CD4-positive, alpha-beta T cell treated with Interleukin-10 for 1 hour (primary cell): ENCODE measurements around the gene EFR3B.
A peak's percentile ranks its signal among the peaks of the same experiment; 100 is the strongest.
"Not testable (repeated sequence)": the region's sequence is repeated elsewhere in the genome, so short reads cannot be mapped to it uniquely, and the experiment has no call there.

Source experiments
- DNase-seq: peaks from one replicate; pipeline ENCODE4 v3.0.0-alpha.2; 2020

The EFR3B gene, protein sequence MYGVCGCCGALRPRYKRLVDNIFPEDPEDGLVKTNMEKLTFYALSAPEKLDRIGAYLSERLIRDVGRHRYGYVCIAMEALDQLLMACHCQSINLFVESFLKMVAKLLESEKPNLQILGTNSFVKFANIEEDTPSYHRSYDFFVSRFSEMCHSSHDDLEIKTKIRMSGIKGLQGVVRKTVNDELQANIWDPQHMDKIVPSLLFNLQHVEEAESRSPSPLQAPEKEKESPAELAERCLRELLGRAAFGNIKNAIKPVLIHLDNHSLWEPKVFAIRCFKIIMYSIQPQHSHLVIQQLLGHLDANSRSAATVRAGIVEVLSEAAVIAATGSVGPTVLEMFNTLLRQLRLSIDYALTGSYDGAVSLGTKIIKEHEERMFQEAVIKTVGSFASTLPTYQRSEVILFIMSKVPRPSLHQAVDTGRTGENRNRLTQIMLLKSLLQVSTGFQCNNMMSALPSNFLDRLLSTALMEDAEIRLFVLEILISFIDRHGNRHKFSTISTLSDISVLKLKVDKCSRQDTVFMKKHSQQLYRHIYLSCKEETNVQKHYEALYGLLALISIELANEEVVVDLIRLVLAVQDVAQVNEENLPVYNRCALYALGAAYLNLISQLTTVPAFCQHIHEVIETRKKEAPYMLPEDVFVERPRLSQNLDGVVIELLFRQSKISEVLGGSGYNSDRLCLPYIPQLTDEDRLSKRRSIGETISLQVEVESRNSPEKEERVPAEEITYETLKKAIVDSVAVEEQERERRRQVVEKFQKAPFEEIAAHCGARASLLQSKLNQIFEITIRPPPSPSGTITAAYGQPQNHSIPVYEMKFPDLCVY

DNA sequence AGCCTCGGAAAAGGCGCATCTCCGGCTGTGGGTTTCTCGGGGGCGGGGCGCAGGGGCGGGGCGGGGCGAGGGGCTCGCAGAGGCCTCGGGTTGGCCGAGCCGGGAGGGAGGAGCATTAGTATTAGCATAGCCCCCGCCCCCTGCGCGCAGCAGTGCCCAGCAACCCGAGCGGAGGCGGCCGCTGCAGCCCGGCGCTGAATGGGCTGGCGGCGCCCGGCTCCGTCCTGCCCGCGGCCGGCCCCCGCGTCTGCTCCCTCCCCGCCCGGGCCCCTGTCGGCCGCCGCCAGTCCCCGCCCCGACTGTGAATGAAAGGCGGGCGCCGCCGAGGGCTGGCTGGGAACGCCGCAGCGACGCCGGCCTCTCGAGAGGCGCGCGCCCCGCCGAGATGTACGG is at the start of gene EFR3B:
EFR3B (plus strand) TSS at position 149 of the 393 bp plus-strand sequence; CDS start at position 386, 237 bp downstream.
- DNase-seq: peak; percentile 92

DNA sequence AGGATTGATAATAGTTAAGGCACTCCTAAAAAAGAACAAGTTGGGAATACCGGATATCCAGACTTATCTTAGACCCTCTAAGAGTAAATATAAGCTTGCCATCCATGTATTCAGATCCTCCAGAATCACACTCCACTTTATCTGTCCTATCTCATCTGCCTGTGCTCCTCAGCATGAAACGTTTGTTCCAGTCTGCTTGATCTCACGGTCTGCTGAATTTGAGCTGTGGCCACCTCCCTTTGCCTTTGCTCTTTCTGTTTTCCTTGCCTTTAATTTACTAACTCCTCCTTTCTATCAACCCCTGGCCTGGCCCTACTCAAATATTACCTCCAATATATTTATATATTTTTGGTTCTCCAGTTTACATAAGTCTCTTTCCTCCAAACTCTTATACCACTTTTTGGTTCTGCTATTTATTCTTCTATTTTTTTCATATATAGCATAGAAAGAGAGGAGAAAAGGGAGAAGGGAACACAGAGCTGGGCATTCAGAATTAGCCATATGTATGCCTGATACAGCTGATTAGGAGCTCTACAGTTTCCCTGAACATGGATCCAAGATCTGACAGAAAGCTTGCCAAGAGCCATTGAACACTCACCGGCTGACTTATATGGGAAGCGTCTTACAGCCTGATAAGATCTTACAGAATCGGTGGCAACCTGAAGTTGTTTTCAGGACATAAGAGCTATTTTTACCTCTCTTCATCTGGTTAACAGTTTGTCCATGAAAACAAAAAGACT is 48.3 kb upstream of the EFR3B start:
- no peak for DNase-seq

DNA sequence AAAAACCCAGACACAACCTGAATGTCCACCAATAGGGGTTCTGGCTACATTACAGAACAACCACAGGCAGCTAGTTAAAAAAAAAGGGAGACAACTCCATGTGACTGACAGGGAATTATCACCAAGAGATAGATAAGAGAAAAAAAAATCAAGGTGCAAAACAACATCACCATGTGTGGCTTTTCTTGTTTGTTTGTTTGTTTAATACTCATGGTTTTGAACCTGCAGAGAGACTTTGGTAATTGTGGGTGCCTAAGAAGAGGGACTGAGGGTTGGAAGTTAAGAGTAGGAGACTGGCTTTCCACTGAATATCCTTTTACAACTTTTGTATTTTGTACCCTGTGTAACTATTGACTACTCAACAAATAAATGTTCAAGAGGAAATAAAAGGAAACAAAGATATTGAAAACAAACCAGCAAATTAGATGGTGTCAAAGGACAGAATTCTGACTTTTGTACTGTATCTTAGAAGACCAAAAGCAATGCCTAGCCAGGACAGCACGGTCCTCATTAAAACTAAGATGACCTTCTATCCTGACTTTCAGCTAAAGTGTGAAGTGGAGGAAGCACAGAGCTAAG is 47.6 kb upstream of the EFR3B start:
- DNase-seq: no peak

DNA sequence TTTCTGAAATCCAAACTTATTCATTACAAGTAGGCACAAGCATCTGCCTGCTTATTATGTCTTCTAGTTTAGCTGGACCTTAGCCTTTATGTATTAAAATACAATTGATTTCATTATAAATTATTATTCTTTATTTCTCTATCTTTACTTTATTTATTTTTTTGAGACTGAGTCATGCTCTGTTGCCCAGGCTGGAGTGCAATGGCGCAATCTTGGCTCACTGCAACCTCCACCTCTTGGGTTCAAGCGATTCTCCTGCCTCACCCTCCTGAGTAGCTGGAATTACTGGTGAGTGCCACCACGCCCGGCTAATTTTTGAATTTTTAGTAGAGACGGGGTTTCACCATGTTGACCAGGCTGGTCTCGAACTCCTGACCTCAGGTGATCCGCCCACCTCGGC is 42.8 kb upstream of the EFR3B start:
- DNase-seq: not testable (repeated sequence)

DNA sequence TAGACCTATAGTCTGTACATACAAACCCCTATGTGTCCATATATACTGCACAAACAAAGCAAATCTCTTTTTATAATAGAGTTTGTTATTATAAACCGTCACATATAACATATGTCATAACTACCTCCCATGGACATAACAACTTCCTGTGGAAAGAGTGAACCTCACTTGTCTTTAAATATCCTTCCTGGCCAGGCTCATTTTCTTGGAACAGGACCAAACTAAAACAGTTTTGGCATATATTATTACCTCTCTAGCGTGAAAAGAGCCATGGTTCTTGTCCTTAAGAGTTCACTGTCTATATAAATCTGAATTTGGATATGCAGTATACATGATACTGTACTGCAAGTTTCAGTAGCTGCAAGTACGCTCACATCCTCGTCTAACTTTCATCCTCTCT is 41.8 kb upstream of the EFR3B start:
- DNase-seq: no peak

DNA sequence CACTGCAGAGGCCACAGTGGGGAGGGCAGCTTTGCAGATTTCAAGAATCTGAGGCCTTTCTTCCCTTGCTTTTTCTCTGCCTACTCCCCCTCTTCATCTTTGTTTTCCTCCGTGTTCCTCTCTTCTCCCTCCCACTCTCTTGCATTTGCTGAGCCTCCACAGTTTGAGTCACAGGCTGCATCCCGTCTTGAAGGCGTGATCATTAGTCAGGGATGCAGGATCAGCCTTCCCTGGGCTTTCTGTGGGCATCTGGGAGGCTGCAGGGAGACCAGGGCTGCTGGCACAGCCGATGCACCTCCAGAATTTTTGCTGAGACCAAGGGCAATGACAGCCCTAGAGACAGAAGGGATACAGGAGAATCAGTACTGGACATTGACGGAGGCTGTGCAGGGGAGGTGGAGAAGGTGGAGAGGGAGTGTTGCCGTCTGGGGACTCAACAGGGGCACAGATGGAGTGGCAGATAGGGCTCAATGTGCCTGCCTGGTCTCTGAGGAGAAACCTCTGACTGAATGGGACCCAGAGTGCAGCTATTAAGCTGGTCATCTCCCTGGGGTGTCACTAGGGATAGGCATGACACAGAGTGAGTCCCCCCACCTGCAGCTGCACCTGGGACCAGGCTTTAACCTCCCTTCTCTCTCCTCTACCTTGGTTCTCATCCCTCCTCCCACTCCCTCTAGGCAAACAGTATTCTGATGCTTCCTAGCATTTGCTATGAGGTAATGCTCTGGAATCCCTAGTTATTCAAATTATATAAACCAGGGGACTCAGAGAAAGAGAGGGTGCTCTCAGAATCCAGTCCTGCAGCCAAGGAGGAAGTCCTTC is 41.2 kb upstream of the EFR3B start:
- no peak for DNase-seq

DNA sequence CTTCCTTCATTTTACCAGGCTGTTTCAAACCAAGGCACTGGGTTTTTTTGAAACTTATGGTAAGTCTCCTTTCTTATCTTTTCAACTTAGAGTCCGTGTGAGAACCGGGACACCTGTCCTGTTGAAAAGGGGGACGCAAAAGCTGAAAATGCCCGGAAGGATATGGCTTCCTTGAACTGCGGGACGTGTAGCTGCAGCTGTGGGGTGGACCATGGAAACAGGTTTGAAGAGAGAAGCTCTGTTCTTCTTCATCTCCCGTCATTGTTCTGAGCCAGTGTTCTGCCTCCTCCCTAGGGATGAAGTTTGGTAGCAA is 40.6 kb upstream of the EFR3B start:
- DNase-seq: no peak

DNA sequence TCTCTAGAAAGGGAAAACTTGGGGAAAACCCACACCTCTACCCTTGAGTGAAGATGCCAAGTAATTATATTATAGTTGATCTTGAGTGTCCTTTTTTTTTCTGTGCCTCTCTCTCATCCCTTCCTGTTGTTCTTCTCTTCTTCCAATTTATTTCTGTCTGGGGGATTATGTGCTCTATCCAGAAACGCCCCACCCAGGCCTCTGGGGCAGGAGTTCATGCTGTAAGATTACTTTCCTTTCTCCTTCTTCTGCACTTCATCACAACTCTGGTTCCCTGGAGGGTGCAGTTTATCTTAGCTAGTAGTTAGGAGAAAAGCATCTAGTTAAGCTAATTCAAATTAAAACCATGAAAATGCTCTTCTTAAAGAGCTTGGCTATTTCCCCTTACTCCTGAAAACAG is 39.8 kb upstream of the EFR3B start:
- DNase-seq: no peak

DNA sequence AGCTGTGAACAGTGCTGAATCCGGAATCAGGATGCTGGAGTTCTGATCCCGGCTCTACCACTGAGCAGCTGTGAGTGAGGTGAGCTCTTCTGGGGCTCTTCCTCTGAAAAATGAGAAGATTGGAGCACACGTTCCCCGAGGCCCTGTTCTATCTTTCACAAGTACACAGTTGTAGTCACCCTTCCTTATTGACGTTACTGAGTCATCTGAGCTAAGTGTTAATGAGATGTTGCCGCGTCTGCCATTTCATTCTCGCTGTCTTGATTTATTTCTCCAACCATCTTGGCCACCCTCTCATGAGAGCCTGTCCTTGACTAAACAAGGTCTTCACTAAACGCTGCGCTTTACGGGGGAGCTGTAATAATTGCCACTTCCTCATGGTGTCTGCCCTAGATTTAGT is 31.9 kb upstream of the EFR3B start:
- no peak for DNase-seq

DNA sequence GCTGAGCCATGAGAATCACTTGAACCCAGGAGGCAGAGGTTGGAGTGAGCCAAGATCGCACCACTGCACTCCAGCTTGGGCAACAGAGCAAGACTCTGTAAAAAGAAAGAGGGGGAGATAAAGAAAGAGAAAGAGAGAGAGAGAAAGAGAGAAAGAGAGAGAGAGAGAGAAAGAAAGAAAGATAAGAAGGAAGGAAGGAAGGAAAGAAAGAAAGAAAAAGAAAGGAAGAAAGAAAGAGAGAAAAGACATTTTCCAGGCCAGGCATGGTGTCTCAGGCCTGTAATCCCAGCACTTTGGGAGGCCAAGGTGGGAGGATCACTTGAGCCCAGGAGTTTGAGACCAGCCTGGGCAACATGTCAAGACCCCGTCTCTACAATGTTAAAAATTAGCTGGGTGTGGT is 30.5 kb upstream of the EFR3B start:
- not testable (repeated sequence) for DNase-seq

DNA sequence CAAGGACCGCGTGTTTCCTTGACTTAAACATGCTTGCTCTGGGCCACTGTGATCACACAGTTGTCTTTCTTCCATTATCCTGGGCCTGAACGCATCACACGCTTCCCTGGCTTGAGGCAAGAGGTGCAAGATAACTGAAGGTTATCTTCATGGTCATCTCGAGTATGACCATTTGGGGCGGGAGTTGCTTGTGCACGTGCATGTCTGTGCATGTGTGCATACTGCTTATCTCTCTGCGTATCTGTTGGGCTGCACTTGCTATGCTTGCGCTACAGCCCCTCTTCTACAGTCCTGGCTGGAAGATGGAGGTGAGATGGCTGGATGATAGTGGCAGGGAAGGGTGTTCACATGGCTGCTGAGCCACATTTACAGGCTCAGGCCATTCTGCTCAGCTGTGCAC is 27.2 kb upstream of the EFR3B start:
- DNase-seq: no peak

DNA sequence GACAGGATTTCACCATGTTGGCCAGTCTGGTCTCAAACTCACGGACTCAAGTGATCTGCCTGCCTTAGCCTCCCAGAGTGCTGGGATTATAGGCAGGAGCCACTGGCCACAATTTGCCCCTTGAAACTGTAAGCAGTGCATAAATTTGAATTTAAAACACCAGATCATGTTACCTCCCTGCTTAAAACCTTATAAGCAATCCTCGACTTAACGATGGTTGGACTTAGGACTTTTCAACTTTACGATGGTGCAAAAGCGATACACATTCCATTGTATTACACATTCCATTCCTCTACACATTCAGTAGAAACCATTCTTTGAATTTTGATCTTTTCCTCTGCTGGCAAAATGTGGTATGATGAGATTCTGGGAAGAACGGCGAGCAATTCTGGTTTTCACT is 23.2 kb upstream of the EFR3B start:
- DNase-seq: no peak

DNA sequence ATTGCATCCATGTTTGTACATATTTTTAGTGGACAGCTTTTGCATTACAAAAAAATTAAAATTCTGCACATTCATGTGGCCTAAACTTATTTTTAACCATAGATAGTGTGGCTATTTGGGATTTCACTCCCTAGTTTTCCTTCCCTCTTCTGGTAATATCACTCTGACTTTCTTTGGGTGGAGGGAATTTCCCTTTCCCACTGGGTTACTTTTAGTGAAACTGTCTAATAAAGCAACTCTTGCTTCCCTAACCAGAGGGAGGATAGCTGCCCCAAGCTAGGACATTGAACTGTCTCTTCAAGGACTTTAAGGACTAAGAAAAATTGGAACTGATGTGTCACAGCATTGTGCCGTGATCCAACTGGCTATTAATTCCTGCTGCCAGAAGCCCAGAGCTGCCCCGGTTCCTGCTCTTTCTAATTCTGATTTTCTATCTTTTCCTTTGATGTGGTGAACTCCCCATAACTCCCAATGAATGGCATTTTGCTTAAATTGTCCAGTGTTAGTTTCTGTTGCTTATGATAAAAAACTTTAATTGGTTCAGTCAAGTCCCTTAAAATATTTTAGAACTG is 20.0 kb upstream of the EFR3B start:
- DNase-seq: no peak

DNA sequence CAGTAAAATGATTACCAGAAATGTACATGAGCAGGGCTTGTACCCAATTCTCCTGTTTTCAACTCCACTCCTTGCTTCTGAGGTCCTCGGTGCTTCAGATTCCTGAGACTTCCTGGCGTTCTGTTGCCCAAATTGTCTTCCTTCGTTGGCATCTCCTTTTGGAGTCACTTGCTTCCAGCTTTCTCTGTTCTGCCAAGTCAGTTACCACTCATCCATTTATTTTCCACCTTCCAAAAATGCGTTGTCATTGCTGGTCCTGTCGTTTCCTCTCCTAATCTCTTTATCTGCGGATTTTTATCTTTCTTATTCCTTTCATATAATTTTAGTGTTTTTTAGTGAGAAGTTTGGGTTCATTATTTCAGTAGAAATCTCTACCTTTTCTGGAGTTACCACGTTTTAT is 18.5 kb upstream of the EFR3B start:
- no peak for DNase-seq

DNA sequence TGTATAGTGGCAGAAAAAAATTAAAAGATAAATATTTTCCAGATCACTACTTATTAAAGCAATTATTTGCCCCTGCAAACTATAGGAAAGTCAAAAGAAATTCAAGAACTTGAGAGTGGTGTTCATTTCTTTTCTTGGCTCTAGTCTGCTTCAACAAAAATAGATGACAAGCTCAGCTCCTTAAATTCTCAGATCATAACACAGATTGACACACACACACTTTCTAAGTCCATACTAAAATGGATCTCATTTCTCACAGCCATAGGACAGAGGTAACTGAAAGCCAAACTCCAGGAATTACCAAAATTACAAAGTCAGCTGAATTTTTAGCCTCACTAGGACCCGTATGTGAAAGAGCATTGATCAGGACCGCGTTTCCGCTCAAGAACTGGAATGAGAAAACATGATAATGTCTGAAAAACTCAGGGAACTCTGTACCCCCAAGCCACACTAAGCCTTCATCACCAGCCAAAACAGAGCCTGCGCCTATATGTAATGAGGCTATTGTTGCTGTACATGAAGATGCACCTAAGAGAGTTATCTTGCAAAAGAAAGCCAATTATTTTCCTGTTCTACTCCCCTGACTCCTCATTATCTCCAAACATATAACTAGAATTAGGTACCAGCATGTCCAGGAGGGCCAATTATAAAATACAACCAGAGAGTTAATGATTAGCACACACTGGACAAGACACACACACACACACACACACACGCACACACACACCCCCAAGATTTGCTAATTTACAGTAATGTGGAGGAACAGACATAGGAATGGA is 16.5 kb upstream of the EFR3B start:
- no peak for DNase-seq

DNA sequence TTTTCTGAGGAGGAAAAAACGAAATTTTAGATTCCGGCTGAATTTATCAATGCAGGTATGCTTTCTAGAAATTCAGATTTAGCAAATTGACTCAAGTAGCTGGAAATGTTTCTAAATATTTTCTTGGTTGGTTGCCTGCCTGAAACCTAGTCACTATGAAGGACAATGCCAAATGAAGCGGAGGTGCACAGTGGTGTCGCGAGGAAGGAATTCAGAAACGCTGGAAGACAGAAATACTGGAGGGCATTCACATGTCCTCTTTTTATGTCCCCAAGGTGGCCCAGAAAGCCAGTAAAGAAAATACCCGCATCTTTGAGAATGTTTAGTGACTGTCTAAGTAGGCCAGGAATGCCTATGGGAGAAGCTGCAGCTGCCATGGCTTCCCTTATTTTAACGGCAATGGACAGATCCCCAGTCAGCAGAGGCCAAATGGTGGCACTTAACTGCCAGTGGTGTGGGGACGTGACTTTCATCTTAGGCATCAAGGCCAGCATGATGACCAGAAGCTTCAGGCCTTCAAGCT is 15.8 kb upstream of the EFR3B start:
- DNase-seq: no peak

DNA sequence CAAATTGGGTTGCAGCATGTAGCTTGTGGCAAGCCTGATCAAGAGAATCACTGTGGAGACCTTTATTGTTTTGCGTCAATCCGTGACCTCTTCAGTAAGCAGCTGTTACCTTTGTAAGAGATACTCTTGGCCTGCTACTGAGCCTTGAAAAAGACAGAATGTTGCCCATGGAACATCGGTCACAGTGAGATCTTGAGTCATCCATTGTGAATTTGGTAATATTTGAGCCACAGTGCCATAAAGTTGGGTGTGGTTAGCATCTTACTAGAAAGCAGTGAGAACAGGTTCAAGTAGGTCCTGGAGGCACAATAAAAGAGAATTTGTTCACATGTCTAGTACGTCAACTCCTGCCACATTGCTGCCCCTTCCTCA is 12.7 kb upstream of the EFR3B start:
- no peak for DNase-seq

DNA sequence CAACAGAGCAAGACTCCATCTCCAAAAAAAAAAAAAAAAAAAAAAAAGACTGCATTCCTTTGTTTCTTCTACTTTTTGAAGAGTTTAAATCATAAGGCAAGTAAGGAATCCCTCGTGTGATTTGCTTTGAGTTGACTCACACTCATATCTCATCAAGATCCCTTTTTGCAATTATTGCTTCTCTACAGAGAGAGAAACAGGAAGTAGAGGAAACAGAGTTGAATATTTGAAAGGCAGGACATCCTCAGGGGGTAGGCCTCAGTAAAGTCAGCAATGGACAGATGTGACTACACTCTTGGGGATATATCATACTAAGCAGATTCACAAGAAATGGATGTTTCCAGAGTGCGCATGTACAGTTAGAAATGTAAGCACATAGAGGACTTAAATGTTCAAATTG is 11.2 kb upstream of the EFR3B start:
- no peak for DNase-seq

DNA sequence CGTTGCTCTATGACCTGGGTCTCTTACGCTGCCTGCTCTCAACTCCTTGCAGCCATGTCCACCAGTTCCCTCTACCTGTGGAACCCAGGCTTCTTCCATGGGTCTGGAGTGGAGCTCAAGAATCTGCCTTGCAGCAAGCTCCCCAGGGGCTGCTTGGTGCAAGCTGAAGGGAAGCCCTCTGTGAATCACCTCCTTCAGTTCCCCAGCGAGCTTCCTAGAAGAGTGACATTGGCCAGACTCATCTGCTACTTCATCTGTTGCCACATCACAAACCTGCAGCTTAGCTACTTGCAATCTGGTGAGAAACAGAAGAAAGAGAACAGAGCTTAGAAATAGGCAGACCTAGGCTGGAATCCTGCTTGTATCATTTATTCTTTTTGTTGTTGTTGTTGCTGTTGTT is 9.8 kb upstream of the EFR3B start:
- DNase-seq: no peak

DNA sequence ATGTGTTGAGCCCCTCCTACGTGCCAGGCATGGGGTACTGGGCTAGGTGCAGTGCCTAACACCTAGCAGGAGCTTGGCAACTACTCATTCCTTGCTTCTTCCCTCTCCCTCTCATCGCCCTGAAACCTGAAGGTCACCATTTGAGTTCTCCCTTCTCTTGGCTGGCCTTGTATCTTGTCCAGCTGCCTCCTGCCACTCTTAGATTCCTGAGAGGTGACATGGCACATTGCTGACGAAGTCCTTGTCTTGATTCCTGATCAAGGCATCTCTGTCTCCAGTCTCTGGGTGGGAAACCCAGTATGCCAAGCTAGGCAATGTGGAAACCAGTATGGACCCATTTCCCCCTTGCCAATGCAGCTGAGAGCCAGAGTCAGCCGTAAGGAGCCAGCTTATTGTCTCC is 9.0 kb upstream of the EFR3B start:
- no peak for DNase-seq

DNA sequence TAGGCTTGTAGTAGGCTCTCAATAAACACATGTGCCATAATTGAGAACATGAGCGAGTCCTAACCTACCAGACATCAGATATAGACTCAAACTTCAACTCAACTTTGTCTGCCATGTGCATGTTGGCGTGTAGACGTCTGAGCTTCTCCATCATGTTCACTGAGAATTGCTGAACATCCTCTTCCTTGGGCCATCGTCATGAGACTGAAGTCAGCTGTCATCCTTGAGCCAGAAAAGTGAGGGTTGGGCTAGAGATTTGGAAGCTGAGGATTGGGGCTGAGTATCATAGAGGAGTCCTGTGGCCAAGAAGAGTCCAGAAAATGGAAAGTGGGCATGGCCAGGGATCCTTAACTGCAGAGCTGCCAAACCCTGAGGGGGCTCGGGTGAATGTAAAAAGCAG is 7.8 kb upstream of the EFR3B start:
- no peak for DNase-seq
